Measurements from ENCODE around the gene FAHD2B.
"Not testable (repeated sequence)": the region's sequence is repeated elsewhere in the genome, so short reads cannot be mapped to it uniquely, and the experiment has no call there.

FAHD2B gene

GRCh38 chr2:97048448-97048847 lies 46.2 kb downstream of the FAHD2B start:
- H3K4me3 Mint-ChIP-seq; H3K9me3 Mint-ChIP-seq; H3K27me3 Mint-ChIP-seq; H3K27ac Mint-ChIP-seq; intact Hi-C loops (cut with micrococcal nuclease); H3K36me3 Mint-ChIP-seq (ENCODE audit: low read depth); H3K4me1 Mint-ChIP-seq (ENCODE audit: low read depth): not testable (repeated sequence)

DNA sequence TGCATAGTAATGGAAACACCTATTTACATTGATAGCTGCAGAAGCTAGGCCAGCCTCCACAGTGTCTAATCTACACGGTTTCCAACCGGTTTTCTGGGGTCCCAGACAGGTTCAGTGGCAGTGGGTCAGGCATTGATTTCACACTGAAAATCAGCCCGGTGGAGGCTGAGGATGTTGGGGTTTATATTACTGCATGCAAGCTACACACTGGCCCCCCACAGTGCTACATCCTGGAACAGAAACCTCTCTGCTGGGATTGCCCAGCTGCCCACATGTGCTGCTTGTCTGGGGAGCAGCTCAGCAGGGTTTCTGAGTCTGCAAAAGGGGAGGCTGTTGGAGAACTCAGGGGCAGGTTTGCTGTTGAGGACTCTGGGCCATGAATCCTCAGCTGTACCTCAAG lies 48.0 kb downstream of the FAHD2B start:
- H3K27me3 Mint-ChIP-seq; H3K9me3 Mint-ChIP-seq; H3K36me3 Mint-ChIP-seq (ENCODE audit: low read depth); H3K4me1 Mint-ChIP-seq (ENCODE audit: low read depth); H3K4me3 Mint-ChIP-seq; intact Hi-C loops (cut with micrococcal nuclease); H3K27ac Mint-ChIP-seq: not testable (repeated sequence)

- intact Hi-C loops (cut with micrococcal nuclease); H3K4me3 Mint-ChIP-seq; H3K27me3 Mint-ChIP-seq; H3K9me3 Mint-ChIP-seq; H3K27ac Mint-ChIP-seq; H3K4me1 Mint-ChIP-seq (ENCODE audit: low read depth); H3K36me3 Mint-ChIP-seq (ENCODE audit: low read depth): not testable (repeated sequence)
Observed at GRCh38 chr2:97045895-97046499, 48.7 kb downstream of the FAHD2B start.
